Measurements from ENCODE around the gene NT5DC4.

Gene NT5DC4

GRCh38 chr2:112720785-112721184 lies at the start of gene NT5DC4:
Gene NT5DC4 (plus strand): TSS chr2:112721020. CDS start chr2:112721080, 60 bp downstream.
- no peak for DNase-seq

GRCh38 chr2:112671801-112672200 lies 49.0 kb upstream of the NT5DC4 start:
- DNase-seq, result no peak

- no peak for DNase-seq
These were observed 47.8 kb upstream of the NT5DC4 start for GRCh38 chr2:112673008-112673407.

- DNase-seq, result no peak
These were observed 46.6 kb upstream of the NT5DC4 start for GRCh38 chr2:112674229-112674628.

- no peak for DNase-seq
These were observed 41.3 kb upstream of the NT5DC4 start for GRCh38 chr2:112679484-112679883.

- no peak for DNase-seq
These were observed 40.1 kb upstream of the NT5DC4 start for GRCh38 chr2:112680666-112681101.

GRCh38 chr2:112682101-112682500 lies 38.7 kb upstream of the NT5DC4 start:
- DNase-seq, result no peak

GRCh38 chr2:112683550-112684414 lies 37.0 kb upstream of the NT5DC4 start:
- no peak for DNase-seq

- no peak for DNase-seq
These were observed 36.4 kb upstream of the NT5DC4 start for GRCh38 chr2:112684415-112684775.

GRCh38 chr2:112685271-112685884 lies 35.4 kb upstream of the NT5DC4 start:
- no peak for DNase-seq

GRCh38 chr2:112686348-112687217 lies 34.2 kb upstream of the NT5DC4 start:
- DNase-seq, result no peak

- no peak for DNase-seq
These were observed 33.3 kb upstream of the NT5DC4 start for GRCh38 chr2:112687522-112687921.

GRCh38 chr2:112688086-112688880 lies 32.5 kb upstream of the NT5DC4 start:
- DNase-seq, result no peak

GRCh38 chr2:112690853-112691401 lies 29.9 kb upstream of the NT5DC4 start:
- DNase-seq, result peak; percentile 75

- no peak for DNase-seq
These were observed 28.9 kb upstream of the NT5DC4 start for GRCh38 chr2:112691881-112692281.

GRCh38 chr2:112692495-112692911 lies 28.3 kb upstream of the NT5DC4 start:
- peak; percentile 64 for DNase-seq

- no peak for DNase-seq
These were observed 27.9 kb upstream of the NT5DC4 start for GRCh38 chr2:112692918-112693317.

GRCh38 chr2:112693596-112693995 lies 27.2 kb upstream of the NT5DC4 start:
- DNase-seq, result no peak

GRCh38 chr2:112694182-112694581 lies 26.6 kb upstream of the NT5DC4 start:
- DNase-seq, result no peak

- DNase-seq, result no peak
These were observed 21.8 kb upstream of the NT5DC4 start for GRCh38 chr2:112698834-112699515.

GRCh38 chr2:112699984-112700667 lies 20.7 kb upstream of the NT5DC4 start:
- DNase-seq, result no peak

Data from CD4-positive, alpha-beta T cell treated with Interleukin-21 for 1 hour (primary cell).